KOPT-K1 (cell line): Measurements from ENCODE around the gene CMKLR1.

Experiments
- H3K27ac ChIP-seq: fragments of 200-600 bp; sonication (generic); 2 replicates; pipeline ENCODE4 v1.5.1; 2016; ENCODE audit warnings: antibody characterized with exemption, mild to moderate bottlenecking, low read depth, low read length; ENCODE audit not compliant: poor library complexity, severe bottlenecking
- H3K36me3 ChIP-seq: fragments of 200-600 bp; sonication (generic); 2 replicates; pipeline ENCODE4 v1.5.1; 2017; ENCODE audit warnings: antibody characterized with exemption, mild to moderate bottlenecking, low read length, moderate library complexity; ENCODE audit not compliant: insufficient read depth
- H3K9me3 ChIP-seq: fragments of 200-600 bp; sonication (generic); 2 replicates; pipeline ENCODE4 v1.5.1; 2017; ENCODE audit warnings: antibody characterized with exemption, low read length, mild to moderate bottlenecking; ENCODE audit not compliant: insufficient read depth, poor library complexity, severe bottlenecking

CMKLR1 gene

GRCh38 chr12:108265505-108265904 is 73.6 kb downstream of the CMKLR1 start:
- Histone ChIP-seq H3K27ac (no peak overlapping the region), H3K36me3 (no peaks in the 10 kb centered on the region), H3K9me3 (peaks cover 7% of the 10 kb centered on the region)

- Histone ChIP-seq H3K36me3 (no peaks in the 10 kb centered on the region), H3K9me3 (peaks cover 22% of the 10 kb centered on the region), H3K27ac (no peak overlapping the region)
Measured at GRCh38 chr12:108260969-108261368, 78.1 kb downstream of the CMKLR1 start.

GRCh38 chr12:108260039-108260438 is 79.1 kb downstream of the CMKLR1 start:
- H3K36me3 ChIP-seq: no peaks in the 10 kb centered on the region
- no peak overlapping the region for H3K27ac ChIP-seq
- H3K9me3 ChIP-seq: peaks cover 22% of the 10 kb centered on the region

- no peaks in the 10 kb centered on the region for H3K36me3 ChIP-seq
- no peak overlapping the region for H3K27ac ChIP-seq
- peaks cover 22% of the 10 kb centered on the region for H3K9me3 ChIP-seq
Measured at GRCh38 chr12:108257610-108258106, 81.5 kb downstream of the CMKLR1 start.

- Histone ChIP-seq H3K36me3 (no peaks in the 10 kb centered on the region), H3K9me3 (peaks cover 22% of the 10 kb centered on the region), H3K27ac (no peak overlapping the region)
Measured at GRCh38 chr12:108257004-108257403, 82.1 kb downstream of the CMKLR1 start.

- H3K27ac ChIP-seq: no peak overlapping the region
- H3K36me3 ChIP-seq: no peaks in the 10 kb centered on the region
- peaks cover 12% of the 10 kb centered on the region for H3K9me3 ChIP-seq
Measured at GRCh38 chr12:108255252-108255602, 83.9 kb downstream of the CMKLR1 start.

GRCh38 chr12:108254517-108255251 is 84.4 kb downstream of the CMKLR1 start:
- Histone ChIP-seq H3K9me3 (peaks cover 6% of the 10 kb centered on the region), H3K27ac (no peak overlapping the region), H3K36me3 (no peaks in the 10 kb centered on the region)

GRCh38 chr12:108254030-108254429 is 85.1 kb downstream of the CMKLR1 start:
- Histone ChIP-seq H3K9me3 (no peaks in the 10 kb centered on the region), H3K36me3 (no peaks in the 10 kb centered on the region), H3K27ac (no peak overlapping the region)

GRCh38 chr12:108253540-108253939 is 85.6 kb downstream of the CMKLR1 start:
- no peaks in the 10 kb centered on the region for H3K9me3 ChIP-seq
- no peak overlapping the region for H3K27ac ChIP-seq
- no peaks in the 10 kb centered on the region for H3K36me3 ChIP-seq

- H3K27ac ChIP-seq: no peak overlapping the region
- no peaks in the 10 kb centered on the region for H3K36me3 ChIP-seq
- no peaks in the 10 kb centered on the region for H3K9me3 ChIP-seq
Measured at GRCh38 chr12:108252523-108252922, 86.6 kb downstream of the CMKLR1 start.

- no peaks in the 10 kb centered on the region for H3K9me3 ChIP-seq
- H3K27ac ChIP-seq: no peak overlapping the region
- H3K36me3 ChIP-seq: no peaks in the 10 kb centered on the region
Measured at GRCh38 chr12:108248011-108248410, 91.1 kb downstream of the CMKLR1 start.

- Histone ChIP-seq H3K27ac (no peak overlapping the region), H3K9me3 (no peaks in the 10 kb centered on the region), H3K36me3 (no peaks in the 10 kb centered on the region)
Measured at GRCh38 chr12:108247130-108247529, 92.0 kb downstream of the CMKLR1 start.

GRCh38 chr12:108241986-108242703 is 97.0 kb downstream of the CMKLR1 start:
- H3K36me3 ChIP-seq: no peaks in the 10 kb centered on the region

GRCh38 chr12:108240928-108241327 is 98.2 kb downstream of the CMKLR1 start:
- Histone ChIP-seq H3K36me3 (no peaks in the 10 kb centered on the region), H3K27ac (no peak overlapping the region), H3K9me3 (no peaks in the 10 kb centered on the region)

More at GRCh38 chr12:108241986-108242703, 97.0 kb downstream of the CMKLR1 start:
- H3K9me3 ChIP-seq: no peaks in the 10 kb centered on the region
- no peak overlapping the region for H3K27ac ChIP-seq

GRCh38 chr12:108240027-108240785 is 98.9 kb downstream of the CMKLR1 start:
- H3K27ac ChIP-seq: no peak overlapping the region

More at GRCh38 chr12:108240027-108240785, 98.9 kb downstream of the CMKLR1 start:
- H3K9me3 ChIP-seq: no peaks in the 10 kb centered on the region
- no peaks in the 10 kb centered on the region for H3K36me3 ChIP-seq
